Psoas muscle (tissue), 8 donors: ENCODE measurements around the gene YPEL3. TPM values are rescaled to one million over a fixed set of nuclear protein-coding genes. Genes with fewer than 3 reads are reported as not detected.
A peak's percentile ranks its signal among the peaks of the same experiment; 100 is the strongest.

ENCODE experiments used
- ATAC-seq, 4 donors: fragments of 200-7000 bp; cut with Tn5 transposase; one replicate each; pipeline ENCODE4 v1.9.1; 2020; ENCODE audit warnings: moderate library complexity in 3 of 4, mild to moderate bottlenecking in 2 of 4
- DNase-seq, 2 donors: peaks; one replicate each; pipeline ENCODE4 v3.0.0-alpha.2; 2020
- H3K27ac ChIP-seq: fragments of 200-600 bp; one replicate; pipeline ENCODE4 v1.8.0; 2022
- H3K27me3 ChIP-seq, 3 donors: fragments of 200-600 bp in 1 of 3; one replicate each; pipeline versions ENCODE4 v1.6.1 to v1.8.0; 2013 to 2022; ENCODE audit warnings: low read length in 2 of 3, mild to moderate bottlenecking in 2 of 3, moderate library complexity in 1 of 3; ENCODE audit not compliant: insufficient read depth in 3 of 3
- H3K36me3 ChIP-seq, 2 donors: fragments of 200-600 bp in 1 of 2; one replicate each; pipeline versions ENCODE4 v1.6.1 to v1.8.0; 2013 to 2022; ENCODE audit warnings: low read depth in 1 of 2, mild to moderate bottlenecking in 1 of 2, moderate library complexity in 1 of 2; ENCODE audit not compliant: insufficient read depth in 1 of 2
- H3K4me1 ChIP-seq: fragments of 200-600 bp; one replicate; pipeline ENCODE4 v1.8.0; 2022
- H3K4me3 ChIP-seq: fragments of 200-600 bp; one replicate; pipeline ENCODE4 v1.8.0; 2022; ENCODE audit warnings: mild to moderate bottlenecking
- H3K9me3 ChIP-seq: fragments of 200-600 bp; one replicate; pipeline ENCODE4 v1.8.0; 2022
- WGBS, 3 donors: extraction: QIAGEN DNeasy Blood & Tissue Kit; methylation state at CpG; one replicate each; pipeline versions ENCODE4 v1.1.6 to v1.1.7; 2013; 5-methylcytosine and 5-hydroxymethylcytosine counted together
- intact Hi-C, 2 donors: fragments of 100-400 bp; cut with DNase I; formaldehyde crosslinking; loops; one replicate each; pipeline versions ENCODE4 v1.11.0 to v1.14.2; 2022
- polyA plus RNA-seq, 3 donors: library from polyadenylated mRNA; stranded (reverse); fragments of 200-250 nt; gene quantifications; one replicate each; pipeline ENCODE4 v1.2.3, GENCODE V29; 2013
- total RNA-seq, 4 donors: library from RNA; stranded (reverse); fragmentation: NEBNext Ultra II Directional in 2 of 4; extraction: Animal tissue kit (Norgen Biotek cat#: 25700) in 2 of 4; gene quantifications; one replicate each; pipeline versions ENCODE4 v1.2.1 to v1.2.4, GENCODE V29; 2021 to 2023
- TF ChIP-seq, protein P1 (sequence below): fragments of 200-600 bp; IDR thresholded peaks from one replicate; pipeline ENCODE4 v1.8.0; 2022; ENCODE audit warnings: antibody characterized with exemption
- donor health status: healthy with polysubstance abuse.
- donor health status: DM: no; HTN: no; CAD: no; lungs with moderate emphysema.
- donor health status: Bipolar disorder and iron deficiency.
- donor health status: healthy.
- donor health status: DM: yes; HTN: yes; CAD: no.
- donor health status: DM: no; HTN: no; CAD: no.
- donor health status: DM: no; HTN: no; CAD: no.
- donor health status: DM: yes; HTN: yes; CAD: no.

Gene YPEL3
- total and polyA plus RNA-seq, 7 donors: 24.8 to 156 (median 72.8) TPM

DNA sequence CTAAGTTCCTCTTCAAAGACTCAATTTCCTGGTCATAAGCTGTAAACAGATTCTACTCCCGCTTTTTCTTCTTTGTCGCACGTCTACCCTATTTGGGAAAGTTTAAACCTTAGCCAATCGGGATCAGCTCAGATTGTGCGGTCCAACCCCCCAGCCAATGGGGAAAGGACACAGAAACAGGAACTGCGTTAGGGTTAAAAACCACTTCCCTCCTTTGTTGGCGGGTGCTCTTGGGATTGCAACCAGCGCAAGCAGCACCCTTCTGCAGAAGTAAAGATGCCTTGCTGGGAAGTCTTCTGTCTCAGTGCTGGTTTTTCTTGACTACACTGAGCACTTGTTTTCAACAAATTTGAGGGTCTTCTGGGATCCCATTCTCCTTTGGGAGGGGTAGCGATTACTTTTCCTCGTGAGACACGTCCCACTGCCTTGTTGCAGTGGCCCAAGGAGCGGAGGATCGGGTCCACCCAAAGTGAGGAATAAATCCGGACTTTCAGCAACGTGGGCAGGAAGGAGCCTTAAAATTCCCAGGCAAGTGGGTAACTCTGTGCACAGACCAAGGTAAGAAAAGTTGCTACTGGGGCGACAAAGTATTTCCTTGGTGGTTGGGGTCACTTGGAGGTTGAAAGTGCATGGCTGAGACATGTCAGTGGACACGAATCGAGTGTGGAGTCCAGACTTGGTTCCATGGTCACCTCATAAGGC, 1.0 kb upstream of the YPEL3 start:
- H3K9me3 ChIP-seq: peaks cover 8% of the 10 kb centered on the region
- DNase-seq (no peak), ATAC-seq (no peak)
- peak overlapping the region; percentile 97 for H3K27ac ChIP-seq
- intact Hi-C loops: loop anchor here (2.0 to 10.0 kb wide), 3 partner anchors 26 to 308 kb away; partner anchors contain the start of genes CORO1A (in 1 of the 2), MAPK3 (in 1 of the 2) and ZNF771 (in 1 of the 2)
- TF ChIP-seq, protein P1, sequence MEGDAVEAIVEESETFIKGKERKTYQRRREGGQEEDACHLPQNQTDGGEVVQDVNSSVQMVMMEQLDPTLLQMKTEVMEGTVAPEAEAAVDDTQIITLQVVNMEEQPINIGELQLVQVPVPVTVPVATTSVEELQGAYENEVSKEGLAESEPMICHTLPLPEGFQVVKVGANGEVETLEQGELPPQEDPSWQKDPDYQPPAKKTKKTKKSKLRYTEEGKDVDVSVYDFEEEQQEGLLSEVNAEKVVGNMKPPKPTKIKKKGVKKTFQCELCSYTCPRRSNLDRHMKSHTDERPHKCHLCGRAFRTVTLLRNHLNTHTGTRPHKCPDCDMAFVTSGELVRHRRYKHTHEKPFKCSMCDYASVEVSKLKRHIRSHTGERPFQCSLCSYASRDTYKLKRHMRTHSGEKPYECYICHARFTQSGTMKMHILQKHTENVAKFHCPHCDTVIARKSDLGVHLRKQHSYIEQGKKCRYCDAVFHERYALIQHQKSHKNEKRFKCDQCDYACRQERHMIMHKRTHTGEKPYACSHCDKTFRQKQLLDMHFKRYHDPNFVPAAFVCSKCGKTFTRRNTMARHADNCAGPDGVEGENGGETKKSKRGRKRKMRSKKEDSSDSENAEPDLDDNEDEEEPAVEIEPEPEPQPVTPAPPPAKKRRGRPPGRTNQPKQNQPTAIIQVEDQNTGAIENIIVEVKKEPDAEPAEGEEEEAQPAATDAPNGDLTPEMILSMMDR: no peak
- no peaks in the 10 kb centered on the region for H3K27me3 ChIP-seq
- 96 to 97% (median 97%) methylated on average over 18 of the region's 18 CpGs for WGBS, 3 donors
- peaks cover 0 to 24% of the 10 kb centered on the region in 2 donors for H3K36me3 ChIP-seq
- H3K4me1 ChIP-seq: peaks cover 26% of the 10 kb centered on the region
- H3K4me3 ChIP-seq: peak overlapping the region; percentile 93

DNA sequence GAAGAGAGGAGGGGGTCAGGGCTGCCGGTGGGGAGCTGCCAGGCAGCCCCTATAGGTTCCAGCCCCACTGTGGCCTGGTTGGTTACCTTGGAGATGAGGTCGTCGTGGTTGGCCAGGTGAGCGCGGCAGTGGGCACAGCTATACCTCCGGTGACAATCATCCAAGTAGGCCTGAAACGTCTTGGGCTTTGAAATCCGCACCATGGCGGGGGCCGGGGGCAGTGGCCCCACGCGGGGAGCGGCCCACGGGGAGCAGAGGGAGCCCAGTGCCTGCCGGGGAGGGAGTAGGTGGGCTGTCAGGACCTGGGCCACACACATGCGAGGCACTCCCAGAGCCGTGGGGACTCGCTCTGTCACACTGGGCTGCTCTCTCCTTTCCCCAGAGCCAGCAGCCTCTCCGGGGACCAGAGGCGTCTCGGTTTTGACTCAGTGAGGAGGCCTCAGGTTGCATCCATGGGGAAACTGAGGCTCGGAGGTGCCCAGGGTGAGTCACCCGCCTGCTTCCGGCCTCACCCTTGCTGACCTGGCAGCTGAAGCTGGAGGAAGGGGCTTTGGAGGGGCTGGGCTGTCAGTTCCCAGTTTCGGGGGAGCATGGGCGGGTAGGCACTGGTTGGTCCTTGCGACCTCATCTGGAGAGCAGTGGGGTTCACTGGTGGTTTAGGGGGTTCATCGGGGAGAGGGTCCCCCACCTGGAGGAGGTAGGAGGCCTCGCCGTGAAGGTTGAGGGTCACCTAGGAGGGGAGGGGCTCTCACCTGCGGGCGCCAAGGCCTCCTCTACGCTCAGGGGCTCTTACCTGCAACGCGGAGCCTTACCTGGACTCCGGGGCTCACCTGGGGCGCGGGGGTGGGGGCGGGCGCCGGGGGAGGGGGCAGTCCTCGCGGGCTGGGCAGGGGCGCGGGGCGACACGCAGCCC, 591 bp downstream of the YPEL3 start:
- peaks cover 34% of the 10 kb centered on the region for H3K4me1 ChIP-seq
- TF ChIP-seq, protein P1: no peak
- H3K27ac ChIP-seq: peak overlapping the region; percentile 97
- ATAC-seq (no peak), DNase-seq (no peak)
- WGBS, 3 donors: 6 to 15% (median 9%) methylated on average over 34 to 47 of the region's 47 CpGs
- no peaks in the 10 kb centered on the region for H3K27me3 ChIP-seq
- H3K4me3 ChIP-seq: peak overlapping the region; percentile 93
- peaks cover 0 to 24% of the 10 kb centered on the region in 2 donors for H3K36me3 ChIP-seq
- intact Hi-C loops: loop anchor here (2.0 to 10.0 kb wide), 3 partner anchors 27 to 309 kb away; partner anchors contain the start of genes CORO1A (in 1 of the 2), MAPK3 (in 1 of the 2) and ZNF771 (in 1 of the 2)
- H3K9me3 ChIP-seq: peaks cover 8% of the 10 kb centered on the region

DNA sequence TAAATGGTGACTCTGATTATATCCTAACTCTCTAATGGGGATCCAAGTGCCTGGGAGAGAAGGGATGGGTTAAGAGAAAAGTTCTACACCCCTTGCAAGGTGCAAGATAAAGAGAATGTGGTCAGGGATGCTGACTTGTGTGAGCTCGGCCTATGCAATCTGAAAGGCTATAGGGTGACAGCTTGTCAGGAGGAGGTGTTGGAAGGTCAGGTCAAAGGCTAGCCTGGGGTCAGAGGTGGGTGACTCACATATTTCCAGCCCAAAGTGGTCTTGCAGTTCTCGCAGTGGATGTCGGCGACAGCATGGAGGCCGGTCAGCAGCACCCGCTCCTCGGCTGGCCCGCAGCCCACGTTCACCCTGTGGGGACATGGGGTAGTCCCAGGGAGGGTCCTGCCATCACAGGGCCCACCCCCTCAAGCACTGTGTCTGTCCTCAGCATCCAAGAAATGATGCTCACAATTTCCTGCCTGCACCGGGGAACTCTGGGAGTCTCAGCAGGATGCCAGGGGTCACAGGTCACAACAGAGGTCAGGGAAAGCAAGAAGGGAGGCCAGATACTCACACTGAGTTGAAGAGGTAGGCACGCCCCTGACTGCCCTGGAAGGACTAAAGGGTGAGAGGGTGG, 1.4 kb downstream of the YPEL3 start:
- WGBS, 3 donors: 66 to 72% (median 69%) methylated on average over 11 of the region's 11 CpGs
- peaks cover 8% of the 10 kb centered on the region for H3K9me3 ChIP-seq
- peak overlapping the region; percentile 93 for H3K4me3 ChIP-seq
- TF ChIP-seq, protein P1: no peak
- intact Hi-C loops: loop anchor here in 1 of 2 donors (5.0 to 10.0 kb wide), 3 partner anchors 52 to 310 kb away; partner anchors contain the start of genes CORO1A and ZNF771
- ATAC-seq: no peak
- H3K4me1 ChIP-seq: peaks cover 34% of the 10 kb centered on the region
- H3K36me3 ChIP-seq: peaks cover 0 to 24% of the 10 kb centered on the region in 2 donors
- no peaks in the 10 kb centered on the region for H3K27me3 ChIP-seq
- DNase-seq: no peak
- H3K27ac ChIP-seq: peak overlapping the region; percentile 97

DNA sequence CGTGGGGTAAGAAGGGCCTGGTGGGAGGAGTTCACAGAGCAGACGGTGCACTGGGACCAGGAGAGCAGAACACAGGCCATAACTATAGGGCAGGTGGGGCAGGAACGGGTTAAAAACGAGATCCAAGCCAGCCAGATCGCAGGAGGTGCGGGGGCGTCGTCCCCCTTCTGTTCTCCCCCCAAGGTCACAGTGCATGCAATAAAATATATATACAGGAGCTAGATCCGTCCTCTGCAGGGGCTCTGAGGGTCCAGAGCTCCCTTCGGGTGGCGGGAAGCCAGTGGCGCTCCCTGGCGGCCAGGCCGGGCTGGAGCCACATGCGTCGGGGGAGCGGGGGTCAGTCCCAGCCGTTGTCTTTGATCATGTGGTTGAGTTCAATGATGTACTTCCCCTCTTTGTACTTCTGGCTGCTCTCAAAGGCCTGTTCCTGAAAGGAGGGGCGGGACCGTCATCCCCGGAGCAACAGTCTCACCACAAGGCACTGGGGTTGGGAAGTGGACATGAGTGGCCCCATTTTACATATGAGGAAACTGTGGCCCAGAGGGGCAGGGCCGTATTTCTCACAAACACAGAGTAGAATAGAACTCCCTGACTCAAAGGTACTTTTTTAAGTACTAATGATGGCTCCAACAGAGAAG, 3.5 kb downstream of the YPEL3 start:
- Histone ChIP-seq H3K9me3 (peaks cover 3% of the 10 kb centered on the region), H3K4me3 (peak overlapping the region; percentile 64), H3K36me3 (peaks cover 0 to 24% of the 10 kb centered on the region in 2 donors), H3K27me3 (no peaks in the 10 kb centered on the region), H3K4me1 (peaks cover 34% of the 10 kb centered on the region), H3K27ac (peak overlapping the region; percentile 97)
- WGBS, 3 donors: 6 to 17% (median 7%) methylated on average over 22 of the region's 22 CpGs
- ATAC-seq (peak; percentile 24 to 69 (median 55)), DNase-seq (peak; percentile 83 to 90)
- TF ChIP-seq, protein P1: peak; percentile 65
- intact Hi-C loops: loop anchor here in 1 of 2 donors (5.0 to 10.0 kb wide), 2 partner anchors 50 to 312 kb away; partner anchors contain the start of gene ZNF771
